Activated T-helper 2 cell treated with anti-CD3 and anti-CD28 coated beads, Interferon-gamma antibody, Interleukin-2, Interleukin-4, amounts not matched to agents 10 μg/mL and 5 μg/mL and 100 μg/mL, durations not matched to agents 14 hours and 24 hours and 36 hours (primary cell): ENCODE measurements around the gene ASXL3. TPM values are rescaled to one million over a fixed set of nuclear protein-coding genes. Genes with fewer than 3 reads are reported as not detected.

Experiments
- DNase-seq: peaks from one replicate; pipeline ENCODE4 v3.0.0; 2021; ENCODE audit warnings: low spot score
- H3K27ac Mint-ChIP-seq: one replicate; pipeline ENCODE4 v1.8.0; 2021; ENCODE audit warnings: mixed read lengths
- H3K27me3 Mint-ChIP-seq: one replicate; pipeline ENCODE4 v1.8.0; 2021; ENCODE audit warnings: low read depth, mixed read lengths
- H3K36me3 Mint-ChIP-seq: one replicate; pipeline ENCODE4 v1.8.0; 2021; ENCODE audit warnings: low read depth, mixed read lengths
- H3K4me1 Mint-ChIP-seq: one replicate; pipeline ENCODE4 v1.8.0; 2021; ENCODE audit warnings: low read depth, mixed read lengths
- H3K4me3 Mint-ChIP-seq: one replicate; pipeline ENCODE4 v1.8.0; 2021; ENCODE audit warnings: low read depth, mild to moderate bottlenecking, moderate library complexity, mixed read lengths
- H3K9me3 Mint-ChIP-seq: one replicate; pipeline ENCODE4 v1.8.0; 2021; ENCODE audit warnings: mixed read lengths
- intact Hi-C: fragments of 100-400 bp; cut with micrococcal nuclease; formaldehyde crosslinking; loops from one replicate; pipeline ENCODE4 v1.15.1; 2023
- total RNA-seq: library from RNA; stranded (reverse); gene quantifications from 2 replicates; pipeline ENCODE4 v1.2.3, GENCODE V29; 2022

ASXL3 gene
- total RNA-seq, 1 donor from 2014 or later: not detected

DNA sequence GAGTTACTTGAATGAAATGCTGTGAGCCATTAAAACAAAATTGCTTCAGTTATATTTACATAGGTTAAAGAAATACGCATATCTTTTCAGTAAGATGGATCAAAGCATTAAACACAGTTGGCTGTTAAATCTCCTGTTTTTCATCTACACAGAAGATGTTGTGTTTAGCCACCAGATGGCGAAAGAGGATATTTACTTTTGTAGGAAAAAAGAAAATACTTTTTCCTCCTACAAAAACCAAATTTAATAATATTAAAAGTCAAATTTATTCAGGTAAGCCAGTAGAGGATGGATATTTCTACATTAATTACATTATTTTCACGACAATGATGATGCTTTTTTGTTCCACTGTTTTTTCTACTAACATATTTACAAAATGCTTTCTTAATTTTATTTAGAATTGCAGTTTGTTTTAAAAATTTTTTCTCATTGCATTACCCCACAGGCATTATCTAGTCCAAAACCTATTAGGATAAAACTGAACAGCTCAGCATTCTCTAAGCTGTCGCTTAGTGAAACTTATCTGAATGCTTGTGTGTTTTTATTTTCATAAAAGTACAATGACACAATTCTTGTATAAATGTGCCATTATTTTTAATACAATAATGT, 173.7 kb downstream of the ASXL3 start:
- Mint-ChIP-seq H3K27me3 (no peaks in the 10 kb centered on the region), H3K27ac (no peak overlapping the region), H3K9me3 (peaks cover 4% of the 10 kb centered on the region), H3K36me3 (no peaks in the 10 kb centered on the region), H3K4me3 (no peak overlapping the region), H3K4me1 (no peaks in the 10 kb centered on the region)
- DNase-seq: no peak
- intact Hi-C loops: no loop called here

DNA sequence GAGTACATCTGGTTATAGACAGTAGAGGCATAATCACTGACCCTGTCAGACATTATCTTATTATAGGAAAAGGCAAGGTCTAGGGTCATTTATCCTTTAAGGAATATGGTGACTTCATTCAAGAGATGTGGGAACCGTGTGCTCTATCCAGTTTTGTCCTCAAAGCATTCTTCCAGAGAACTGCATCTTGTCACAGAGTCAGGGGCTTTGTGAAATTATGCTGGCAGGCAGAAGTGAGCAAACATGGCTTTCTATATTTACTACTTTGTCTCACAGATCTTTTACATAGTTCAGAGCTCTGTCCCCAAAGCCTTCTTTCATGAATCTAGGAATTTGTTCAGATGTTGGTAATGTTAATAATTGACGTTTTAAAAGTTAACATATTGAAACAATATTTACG, 177.4 kb downstream of the ASXL3 start:
- Mint-ChIP-seq H3K4me3 (no peak overlapping the region), H3K27me3 (no peaks in the 10 kb centered on the region), H3K9me3 (no peaks in the 10 kb centered on the region), H3K36me3 (no peaks in the 10 kb centered on the region), H3K27ac (no peak overlapping the region), H3K4me1 (no peaks in the 10 kb centered on the region)
- intact Hi-C loops: no loop called here
- no peak for DNase-seq

GRCh38 chr18:33755931-33756560, 178.0 kb downstream of the ASXL3 start:
- no peak overlapping the region for H3K4me3 Mint-ChIP-seq
- DNase-seq: no peak
- intact Hi-C loops: no loop called here
- no peak overlapping the region for H3K27ac Mint-ChIP-seq
- no peaks in the 10 kb centered on the region for H3K9me3 Mint-ChIP-seq
- H3K27me3 Mint-ChIP-seq: no peaks in the 10 kb centered on the region
- H3K36me3 Mint-ChIP-seq: no peaks in the 10 kb centered on the region
- H3K4me1 Mint-ChIP-seq: no peaks in the 10 kb centered on the region

GRCh38 chr18:33757037-33757436, 179.0 kb downstream of the ASXL3 start:
- DNase-seq: no peak
- Mint-ChIP-seq H3K4me3 (no peak overlapping the region), H3K4me1 (no peaks in the 10 kb centered on the region), H3K36me3 (no peaks in the 10 kb centered on the region), H3K9me3 (no peaks in the 10 kb centered on the region), H3K27me3 (no peaks in the 10 kb centered on the region), H3K27ac (no peak overlapping the region)
- intact Hi-C loops: no loop called here

DNA sequence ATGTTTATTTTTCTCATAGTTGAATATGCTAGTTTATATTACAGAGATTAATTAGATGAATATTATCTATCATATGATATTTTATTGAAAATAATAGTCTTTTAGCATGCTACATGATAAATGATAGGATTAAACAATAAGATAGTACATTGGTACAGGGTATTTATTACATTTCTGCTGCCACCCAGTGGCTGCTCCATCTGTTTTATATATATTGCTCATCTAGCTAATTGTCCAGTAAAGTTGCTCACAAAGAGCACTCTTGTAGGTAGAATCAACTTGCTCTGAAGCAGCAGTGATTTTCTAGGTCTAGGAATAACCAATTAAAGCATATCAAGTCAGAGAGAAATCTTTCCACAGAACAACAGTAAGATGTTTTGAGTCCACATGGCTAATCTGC, 183.3 kb downstream of the ASXL3 start:
- Mint-ChIP-seq H3K27ac (no peak overlapping the region), H3K36me3 (no peaks in the 10 kb centered on the region), H3K4me3 (no peak overlapping the region), H3K9me3 (no peaks in the 10 kb centered on the region), H3K4me1 (no peaks in the 10 kb centered on the region), H3K27me3 (no peaks in the 10 kb centered on the region)
- intact Hi-C loops: loop anchor here (5.0 kb wide), 1 partner anchor 529 kb away; no protein-coding TSS in a partner anchor
- no peak for DNase-seq

DNA sequence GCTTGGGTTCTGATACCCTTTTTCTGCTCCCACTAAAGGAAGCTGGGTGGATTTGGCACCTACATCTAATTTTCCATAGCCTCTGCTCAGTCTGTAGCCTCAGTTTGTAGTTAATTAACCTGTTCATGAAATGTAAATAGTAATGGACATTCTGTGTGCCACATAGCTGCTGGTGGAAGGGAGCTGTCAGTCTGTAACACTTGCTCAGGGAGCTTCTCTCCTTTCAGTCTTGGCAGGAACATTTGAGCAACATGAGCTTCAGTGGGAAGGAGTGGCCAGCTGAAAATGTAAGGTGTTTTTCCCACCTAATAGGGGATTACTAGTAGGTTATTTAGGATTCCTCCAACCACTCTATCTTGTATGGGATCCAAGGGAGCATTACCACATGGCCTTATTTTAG, 203.4 kb downstream of the ASXL3 start:
- no peak for DNase-seq
- Mint-ChIP-seq H3K27me3 (no peaks in the 10 kb centered on the region), H3K4me1 (no peaks in the 10 kb centered on the region), H3K4me3 (no peak overlapping the region), H3K9me3 (peaks cover 19% of the 10 kb centered on the region), H3K27ac (no peak overlapping the region), H3K36me3 (no peaks in the 10 kb centered on the region)
- intact Hi-C loops: no loop called here

Other genes starting within 250 kb of the ASXL3 start
- not detected in 2 replicates for gene CCDC178, start 137.5 kb upstream of the ASXL3 start, total RNA-seq